Measurements from ENCODE around the gene RPP21. TPM values are rescaled to one million over a fixed set of nuclear protein-coding genes. Genes with fewer than 3 reads are reported as not detected.

The RPP21 gene
- 10 to 100 TPM; 14.0 to 26.0 (median 17.8) TPM for polyA plus RNA-seq (ENCODE audit: insufficient read length in 10 of 10)
- long read RNA-seq, donor 1, transcript RPP21-224 (5 exons, 525 nt): major isoform, 19 of 20 reads
- long read RNA-seq, donor 1, partial matches to known transcripts: 0 of 20 reads
- long read RNA-seq, donor 1, other reads (novel, unspliced or antisense): 0 of 20 reads
- long read RNA-seq, donor 2, transcript RPP21-224 (5 exons, 525 nt): major isoform, 7 of 10 reads
- long read RNA-seq, donor 2, partial matches to known transcripts: 0 of 10 reads
- long read RNA-seq, donor 2, other reads (novel, unspliced or antisense): 0 of 10 reads
- long read RNA-seq, donor 3: 0 reads
- long read RNA-seq, donor 4, transcript RPP21-224 (5 exons, 525 nt): major isoform, 8 of 11 reads
- long read RNA-seq, donor 4, partial matches to known transcripts: 0 of 11 reads
- long read RNA-seq, donor 4, other reads (novel, unspliced or antisense): 0 of 11 reads
- long read RNA-seq, donor 5, transcript RPP21-224 (5 exons, 525 nt): major isoform, 21 of 27 reads
- long read RNA-seq, donor 5, partial matches to known transcripts: 0 of 27 reads
- long read RNA-seq, donor 5, other reads (novel, unspliced or antisense): 0 of 27 reads
- long read RNA-seq, donor 6, transcript RPP21-224 (5 exons, 525 nt): major isoform, 17 of 25 reads
- long read RNA-seq, donor 6, partial matches to known transcripts: 0 of 25 reads
- long read RNA-seq, donor 6, other reads (novel, unspliced or antisense): 0 of 25 reads
- long read RNA-seq, donor 7, transcript RPP21-224 (5 exons, 525 nt): major isoform, 12 of 14 reads
- long read RNA-seq, donor 7, partial matches to known transcripts: 0 of 14 reads
- long read RNA-seq, donor 7, other reads (novel, unspliced or antisense): 0 of 14 reads
- long read RNA-seq, donor 8, transcript RPP21-224 (5 exons, 525 nt): major isoform, 12 of 13 reads
- long read RNA-seq, donor 8, partial matches to known transcripts: 0 of 13 reads
- long read RNA-seq, donor 8, other reads (novel, unspliced or antisense): 0 of 13 reads
- long read RNA-seq, donor 9, partial matches to known transcripts: 0 of 3 reads
- long read RNA-seq, donor 9, other reads (novel, unspliced or antisense): 0 of 3 reads

GRCh38 chr6:30344868-30345671, at the start of gene RPP21:
Gene RPP21 (plus strand): TSS chr6:30345156. CDS start chr6:30345172, 16 bp downstream.
- peak; percentile 73 to 96 (median 84) for DNase-seq

- DNase-seq: no peak
Measured at GRCh38 chr6:30295837-30296236, 49.1 kb upstream of the RPP21 start.

GRCh38 chr6:30304002-30304401, 41.0 kb upstream of the RPP21 start:
- DNase-seq: no peak

GRCh38 chr6:30311101-30311500, 33.9 kb upstream of the RPP21 start:
- no peak for DNase-seq

- DNase-seq: no peak
Measured at GRCh38 chr6:30311671-30312070, 33.3 kb upstream of the RPP21 start.

- no peak for DNase-seq
Measured at GRCh38 chr6:30312266-30312665, 32.7 kb upstream of the RPP21 start.

GRCh38 chr6:30312676-30313321, 32.2 kb upstream of the RPP21 start:
- no peak for DNase-seq

GRCh38 chr6:30315156-30315555, 29.8 kb upstream of the RPP21 start:
- DNase-seq: no peak

- no peak for DNase-seq
Measured at GRCh38 chr6:30317913-30318589, 26.9 kb upstream of the RPP21 start.

GRCh38 chr6:30319146-30319835, 25.7 kb upstream of the RPP21 start:
- DNase-seq: no peak

GRCh38 chr6:30321692-30322388, 23.1 kb upstream of the RPP21 start:
- no peak for DNase-seq

- peak in 1 of 3 donors; percentile 14 for DNase-seq
Measured at GRCh38 chr6:30322527-30323501, 22.1 kb upstream of the RPP21 start.

- no peak for DNase-seq
Measured at GRCh38 chr6:30323806-30324205, 21.1 kb upstream of the RPP21 start.

- DNase-seq: peak in 1 of 3 donors; percentile 26
Measured at GRCh38 chr6:30325150-30325872, 19.6 kb upstream of the RPP21 start.

GRCh38 chr6:30325873-30326525, 19.0 kb upstream of the RPP21 start:
- peak in 2 of 3 donors; percentile 44 to 82 for DNase-seq

GRCh38 chr6:30326526-30327231, 18.3 kb upstream of the RPP21 start, which contains the start of gene TRIM39:
Gene TRIM39 (plus strand): TSS chr6:30326927. CDS start chr6:30329318, 2,391 bp downstream.
- peak; percentile 78 to 96 (median 91) for DNase-seq

All from muscle of back (tissue), 13 donors.